Activated gamma-delta T cell (primary cell): ENCODE results near the gene BTBD7.
A peak's percentile ranks its signal among the peaks of the same experiment; 100 is the strongest.
"Not testable (repeated sequence)": the region's sequence is repeated elsewhere in the genome, so short reads cannot be mapped to it uniquely, and the experiment has no call there.

Source experiments
- DNase-seq: peaks from one replicate; lab custom pipeline; 2025; lab: John Stamatoyannopoulos, UW
- total RNA-seq, 2 donors: gene quantifications; one replicate each; lab custom pipeline; 2026; lab: John Stamatoyannopoulos, UW

BTBD7 gene, protein sequence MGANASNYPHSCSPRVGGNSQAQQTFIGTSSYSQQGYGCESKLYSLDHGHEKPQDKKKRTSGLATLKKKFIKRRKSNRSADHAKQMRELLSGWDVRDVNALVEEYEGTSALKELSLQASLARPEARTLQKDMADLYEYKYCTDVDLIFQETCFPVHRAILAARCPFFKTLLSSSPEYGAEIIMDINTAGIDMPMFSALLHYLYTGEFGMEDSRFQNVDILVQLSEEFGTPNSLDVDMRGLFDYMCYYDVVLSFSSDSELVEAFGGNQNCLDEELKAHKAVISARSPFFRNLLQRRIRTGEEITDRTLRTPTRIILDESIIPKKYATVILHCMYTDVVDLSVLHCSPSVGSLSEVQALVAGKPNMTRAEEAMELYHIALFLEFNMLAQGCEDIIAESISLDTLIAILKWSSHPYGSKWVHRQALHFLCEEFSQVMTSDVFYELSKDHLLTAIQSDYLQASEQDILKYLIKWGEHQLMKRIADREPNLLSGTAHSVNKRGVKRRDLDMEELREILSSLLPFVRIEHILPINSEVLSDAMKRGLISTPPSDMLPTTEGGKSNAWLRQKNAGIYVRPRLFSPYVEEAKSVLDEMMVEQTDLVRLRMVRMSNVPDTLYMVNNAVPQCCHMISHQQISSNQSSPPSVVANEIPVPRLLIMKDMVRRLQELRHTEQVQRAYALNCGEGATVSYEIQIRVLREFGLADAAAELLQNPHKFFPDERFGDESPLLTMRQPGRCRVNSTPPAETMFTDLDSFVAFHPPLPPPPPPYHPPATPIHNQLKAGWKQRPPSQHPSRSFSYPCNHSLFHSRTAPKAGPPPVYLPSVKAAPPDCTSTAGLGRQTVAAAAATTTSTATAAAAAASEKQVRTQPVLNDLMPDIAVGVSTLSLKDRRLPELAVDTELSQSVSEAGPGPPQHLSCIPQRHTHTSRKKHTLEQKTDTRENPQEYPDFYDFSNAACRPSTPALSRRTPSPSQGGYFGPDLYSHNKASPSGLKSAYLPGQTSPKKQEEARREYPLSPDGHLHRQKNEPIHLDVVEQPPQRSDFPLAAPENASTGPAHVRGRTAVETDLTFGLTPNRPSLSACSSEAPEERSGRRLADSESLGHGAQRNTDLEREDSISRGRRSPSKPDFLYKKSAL
- 45.9 to 46.9 reads per million in 2 donors for total RNA-seq

DNA sequence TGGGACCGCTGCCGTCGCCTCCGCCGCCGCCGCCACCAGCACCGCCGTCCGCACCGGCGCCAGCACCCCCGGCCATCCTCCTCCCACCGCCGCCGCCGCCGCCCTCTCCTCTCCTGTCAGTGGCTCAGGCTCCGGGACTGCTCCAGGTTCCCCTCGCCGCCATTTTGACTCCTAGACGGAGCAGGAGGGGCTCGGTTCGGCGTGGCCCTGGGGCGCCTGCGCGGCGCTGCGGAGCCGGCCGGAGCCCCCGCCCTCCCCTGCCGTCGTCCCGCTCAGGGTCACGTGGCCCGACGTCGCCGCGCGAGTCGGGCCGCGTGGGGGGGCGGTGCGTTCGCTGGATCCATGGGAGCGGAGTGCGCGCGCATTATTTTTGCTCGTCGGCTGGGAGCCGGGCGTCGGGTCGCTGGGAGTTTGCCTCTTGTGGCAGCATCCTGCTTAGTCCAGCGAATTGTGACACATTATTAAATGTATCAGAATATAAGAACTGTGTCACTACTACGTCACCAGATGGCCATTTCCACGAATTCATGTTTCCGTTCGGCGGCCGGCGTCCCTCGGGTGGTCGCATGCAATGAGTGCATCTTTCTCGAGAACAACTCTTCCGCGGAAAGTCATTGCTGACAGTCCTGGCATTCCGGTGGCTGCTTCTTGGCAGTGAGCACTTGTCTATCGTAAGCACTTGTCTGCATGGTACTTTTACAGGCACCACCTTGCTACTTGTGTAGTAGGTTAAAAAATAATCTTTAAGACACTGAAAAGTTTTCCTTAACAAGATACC is at the start of gene BTBD7:
TSS of gene BTBD7 (minus strand) at position 184 of the 778 bp plus-strand sequence. CDS start 36,985 bp downstream, outside the sequence.
- peak; percentile 93 for DNase-seq

DNA sequence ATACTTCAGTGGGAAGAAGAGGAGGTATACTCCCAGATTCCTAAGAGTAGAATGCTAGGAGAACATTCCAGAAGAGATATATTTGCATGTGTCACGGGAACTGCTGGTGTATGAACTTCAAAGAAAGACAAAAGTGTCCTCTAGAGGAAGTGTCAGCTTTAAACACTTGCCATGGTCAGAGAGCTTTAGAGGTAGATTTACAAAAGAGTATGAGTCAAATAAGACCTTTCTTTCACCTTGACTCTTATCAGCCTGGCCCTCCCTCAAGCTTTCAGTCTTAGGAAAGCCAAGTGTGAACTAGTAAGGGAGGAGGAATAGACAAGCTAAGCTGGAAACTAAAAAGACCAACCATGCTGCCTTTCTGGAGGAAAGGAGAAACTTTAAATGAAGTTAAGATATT is 48.8 kb upstream of the BTBD7 start:
- DNase-seq: no peak

DNA sequence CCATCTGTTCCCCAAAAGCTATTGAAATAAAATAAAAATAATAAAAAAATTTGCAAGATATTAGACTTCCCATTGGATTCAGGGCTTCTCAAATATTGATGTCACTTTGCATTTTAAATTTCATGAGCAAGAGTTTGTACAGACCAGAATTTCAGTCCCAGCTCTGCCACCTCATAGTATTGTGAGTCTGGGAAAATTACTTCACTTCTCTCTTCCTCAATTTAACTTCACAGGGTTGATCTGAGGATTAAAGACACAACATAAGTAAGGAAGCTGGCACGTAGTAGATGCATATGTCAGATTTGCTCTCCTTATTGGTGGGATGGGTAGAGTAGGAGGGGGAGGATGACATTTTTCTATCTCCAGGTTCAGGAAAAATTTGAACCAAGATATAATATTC is 47.0 kb upstream of the BTBD7 start:
- DNase-seq: no peak

DNA sequence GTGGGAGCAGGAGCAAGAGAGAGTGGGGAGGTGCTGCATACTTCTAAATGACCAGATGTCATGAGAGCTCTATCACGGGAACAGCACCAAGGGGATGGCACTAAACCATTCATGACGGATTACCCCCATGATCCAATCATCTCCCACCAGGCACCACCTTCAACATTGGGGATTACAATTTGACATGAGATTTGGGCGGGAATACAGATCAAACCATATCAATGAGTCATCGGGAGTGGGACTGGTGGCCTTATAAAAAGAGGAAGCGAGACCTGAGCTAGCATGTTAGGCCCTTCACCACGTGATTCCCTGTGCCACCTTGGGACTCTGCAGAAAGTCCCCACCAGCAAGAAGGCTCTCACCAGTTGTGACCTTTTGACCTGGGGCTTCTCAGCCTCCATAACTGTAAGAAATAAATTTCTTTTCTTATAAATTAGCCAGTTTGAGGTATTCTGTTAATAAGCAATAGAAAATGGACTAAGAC is 42.9 kb upstream of the BTBD7 start:
- DNase-seq: no peak

DNA sequence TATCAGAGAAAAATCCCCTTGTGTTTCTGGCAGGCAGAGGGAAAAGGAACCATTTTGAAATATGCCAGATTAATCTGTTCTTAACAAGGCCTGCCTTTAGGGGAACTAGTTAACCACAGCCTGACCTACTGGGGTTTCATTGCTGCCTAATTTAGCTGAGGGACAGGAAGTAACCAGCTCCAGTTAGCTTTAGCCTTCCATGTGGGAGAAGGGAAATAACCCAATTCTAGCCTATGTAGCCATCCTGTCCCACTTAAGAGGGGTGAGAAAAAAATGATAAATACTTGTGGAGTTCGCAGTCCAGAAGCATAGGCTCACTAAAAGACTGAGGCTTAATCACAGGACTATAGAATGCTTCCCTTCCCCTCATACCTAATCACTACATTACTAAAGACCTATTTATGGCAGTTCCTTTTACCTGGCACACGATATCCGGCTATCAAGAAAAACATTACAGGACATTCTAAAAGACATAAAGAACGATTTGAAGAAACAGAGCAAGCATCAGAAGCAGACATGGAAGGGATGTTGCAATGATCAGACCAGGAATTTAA is 37.0 kb upstream of the BTBD7 start:
- no peak for DNase-seq

DNA sequence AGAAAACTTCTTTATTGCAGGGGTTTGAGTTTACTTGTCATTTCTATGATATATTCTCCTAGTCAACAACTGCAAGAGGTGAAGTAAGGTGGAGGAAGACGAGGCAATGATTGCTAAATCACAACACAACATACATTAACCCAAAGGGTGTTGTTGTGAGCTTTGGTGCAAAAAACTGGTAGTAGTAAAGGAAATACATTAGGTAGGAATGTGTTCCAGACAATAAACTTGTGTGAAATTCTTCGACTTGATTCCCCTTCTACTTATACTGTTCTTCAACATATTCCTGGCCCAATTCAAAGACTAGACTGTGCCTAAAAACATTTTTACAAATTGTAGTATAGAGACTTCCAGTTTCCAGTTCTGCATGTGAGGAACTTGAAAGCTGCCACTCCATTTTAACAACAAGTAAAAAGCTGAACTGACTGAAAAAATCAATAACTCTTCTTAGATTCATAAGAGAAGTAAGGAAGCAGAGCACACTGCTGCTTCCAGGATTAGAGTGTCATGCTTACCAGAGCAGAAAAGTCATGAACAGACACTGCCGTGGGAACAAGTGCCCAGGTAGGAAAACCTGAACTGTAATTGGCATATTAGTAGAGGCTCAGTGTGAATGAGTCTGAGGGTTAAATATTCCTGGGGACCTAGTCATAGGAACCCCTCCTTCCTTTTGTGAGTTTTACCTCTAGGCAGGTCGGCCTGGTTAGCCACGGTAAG is 36.3 kb upstream of the BTBD7 start:
- no peak for DNase-seq

DNA sequence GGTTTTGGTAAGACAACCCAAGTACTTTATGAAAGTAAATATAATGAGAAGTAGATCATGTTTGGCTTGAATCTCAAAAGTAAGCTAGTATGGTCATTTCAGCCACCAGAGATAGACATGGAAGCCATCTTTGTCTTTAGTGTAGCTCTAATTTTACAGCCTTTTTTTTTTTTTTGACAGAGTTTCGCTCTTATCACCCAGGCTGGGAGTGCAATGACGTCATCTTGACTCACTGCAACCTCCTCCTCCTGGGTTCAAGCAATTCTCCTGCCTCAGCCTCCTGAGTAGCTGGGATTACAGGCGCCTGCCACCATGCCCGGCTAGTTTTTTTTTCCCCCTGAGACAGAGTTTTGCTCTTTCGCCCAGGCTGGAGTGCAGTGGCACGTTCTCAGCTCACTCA is 22.0 kb upstream of the BTBD7 start:
- DNase-seq: not testable (repeated sequence)

DNA sequence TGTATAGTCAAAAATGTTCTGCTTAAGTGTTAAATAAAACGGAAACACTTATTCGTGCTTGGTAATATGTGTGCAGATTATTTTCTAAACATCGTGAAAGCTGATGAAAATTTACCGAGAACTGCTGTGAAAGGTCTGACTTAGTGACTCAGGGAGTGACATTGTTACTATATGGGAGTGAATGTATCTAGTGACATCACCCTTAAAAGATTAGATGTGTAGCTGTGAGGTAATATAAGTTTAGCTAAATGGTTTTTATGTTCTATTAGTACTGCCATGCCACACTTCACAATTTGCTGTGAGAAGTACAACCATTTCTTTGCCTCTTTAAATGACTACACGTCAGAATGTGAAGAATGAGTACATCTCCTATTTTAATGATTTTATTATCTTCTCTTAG is 15.5 kb upstream of the BTBD7 start:
- no peak for DNase-seq

DNA sequence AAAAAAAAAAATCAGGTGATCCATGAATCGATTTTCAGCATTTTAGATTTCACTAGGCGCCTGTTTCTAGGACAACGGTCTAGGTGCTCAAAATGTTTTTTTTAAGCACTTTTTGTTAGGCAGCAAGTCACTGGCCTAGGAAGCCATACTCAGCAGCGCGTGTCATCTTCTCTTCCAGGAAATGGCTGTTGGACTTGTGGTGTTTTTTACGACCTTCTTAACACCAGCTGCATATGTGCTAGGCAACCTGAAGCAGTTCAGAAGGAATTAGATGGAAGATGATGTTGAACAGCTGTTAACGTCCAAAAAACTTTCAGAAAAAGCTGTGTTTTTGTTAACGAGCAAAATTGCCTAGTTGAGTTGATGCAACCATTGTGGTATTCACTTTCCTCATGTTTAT is 15.0 kb upstream of the BTBD7 start:
- no peak for DNase-seq

DNA sequence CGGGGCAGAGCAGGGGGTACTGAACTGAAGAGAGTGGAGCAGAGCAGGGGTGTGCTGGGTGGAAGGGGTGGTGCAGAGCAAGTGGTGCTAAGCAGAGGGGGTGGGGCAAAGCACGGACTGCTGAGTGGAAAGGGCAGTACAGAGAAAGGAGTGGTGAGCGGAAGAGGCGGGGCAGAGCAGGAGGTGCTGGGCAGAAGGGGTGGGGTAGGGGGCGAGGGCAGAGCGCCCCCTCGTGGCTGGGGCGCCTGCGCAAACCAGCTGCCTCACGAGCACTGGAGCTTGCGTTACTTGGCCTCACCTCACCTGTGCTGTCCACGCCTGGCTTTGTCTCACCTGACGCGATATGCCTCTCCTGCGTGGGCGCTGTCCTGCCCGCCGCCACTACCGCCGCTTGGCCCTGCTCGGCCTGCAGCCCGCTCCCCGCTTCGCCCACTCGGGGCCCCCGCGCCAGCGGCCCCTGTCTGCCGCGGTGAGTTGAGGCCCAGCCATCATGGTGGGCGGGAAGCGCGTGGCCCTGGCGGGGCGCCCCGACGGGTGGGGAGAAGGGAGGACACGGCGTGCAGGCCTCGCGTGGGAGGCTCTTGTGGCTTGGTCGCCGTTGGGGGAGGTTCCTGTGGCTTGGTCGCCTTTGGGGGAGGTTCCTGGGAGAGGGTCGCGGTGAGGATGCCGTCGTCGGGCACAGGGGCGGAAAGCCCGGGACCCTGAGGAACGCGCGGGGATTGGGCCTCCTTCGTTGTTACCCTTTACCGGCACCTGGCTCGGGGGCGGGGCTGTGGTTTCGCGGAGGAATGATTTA is 14.3 kb upstream of the BTBD7 start, which contains the start of gene COX8C:
TSS of gene COX8C (plus strand) at position 257 of the 796 bp plus-strand sequence. CDS start at position 344, 87 bp downstream.
- DNase-seq: no peak

DNA sequence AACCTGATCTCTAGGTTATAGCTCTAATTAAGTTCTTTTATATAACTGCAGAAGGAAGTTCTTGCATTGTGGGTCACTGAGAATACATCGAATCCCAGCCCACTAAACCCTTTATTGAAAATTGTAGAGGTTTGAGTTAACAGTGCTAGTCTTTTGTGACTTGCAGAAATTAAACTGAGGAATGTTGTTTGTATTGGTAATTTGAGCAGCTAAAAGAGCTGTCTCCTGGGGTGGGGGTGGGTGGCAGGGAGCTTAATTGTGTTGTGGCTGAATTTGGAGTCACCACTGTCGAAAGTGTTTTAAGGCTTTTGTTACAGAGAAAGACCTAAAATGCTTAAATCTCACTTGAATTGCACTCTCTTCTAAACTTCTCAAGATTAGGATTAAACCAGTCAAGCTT is 11.0 kb upstream of the BTBD7 start:
- DNase-seq: no peak

DNA sequence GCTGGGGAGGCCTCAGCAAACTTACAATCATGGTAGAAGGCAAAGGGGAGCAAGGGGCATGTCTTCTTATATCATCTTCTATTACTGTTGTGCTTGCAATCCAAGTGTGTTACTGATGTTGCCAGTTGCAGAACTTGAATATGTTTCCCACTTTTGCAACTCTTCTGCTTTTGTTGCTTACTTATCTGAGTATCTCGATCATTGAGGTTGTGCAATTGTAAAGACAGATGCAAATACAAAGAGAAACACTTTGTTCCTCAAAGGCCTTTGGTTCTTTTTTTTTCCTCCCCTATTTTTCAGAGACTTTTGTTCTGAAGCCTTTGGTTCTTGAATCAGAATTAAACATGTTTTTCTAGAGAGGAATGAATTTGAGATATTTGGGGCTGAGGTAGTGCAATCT is 10.4 kb upstream of the BTBD7 start:
- no peak for DNase-seq

DNA sequence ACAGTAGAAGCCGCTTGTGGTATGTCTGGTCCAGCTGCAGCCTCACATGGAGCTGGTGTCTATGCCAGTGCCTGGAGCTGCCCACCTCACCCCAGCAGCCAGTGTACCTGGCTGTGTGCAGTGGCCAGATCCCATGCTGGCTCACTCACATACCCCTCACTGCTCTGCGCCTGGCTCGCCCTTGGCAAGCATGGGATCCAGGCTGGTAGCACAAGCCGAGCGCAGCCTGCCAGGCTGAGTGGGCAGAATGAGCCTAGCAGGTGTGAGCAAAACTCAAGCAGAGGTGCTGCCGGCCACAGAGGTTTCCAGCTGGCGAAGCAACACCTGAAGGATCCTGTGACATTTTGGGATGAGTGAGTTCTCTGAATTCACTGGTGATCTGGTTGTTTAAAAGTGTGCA is 5.0 kb upstream of the BTBD7 start:
- DNase-seq: no peak

DNA sequence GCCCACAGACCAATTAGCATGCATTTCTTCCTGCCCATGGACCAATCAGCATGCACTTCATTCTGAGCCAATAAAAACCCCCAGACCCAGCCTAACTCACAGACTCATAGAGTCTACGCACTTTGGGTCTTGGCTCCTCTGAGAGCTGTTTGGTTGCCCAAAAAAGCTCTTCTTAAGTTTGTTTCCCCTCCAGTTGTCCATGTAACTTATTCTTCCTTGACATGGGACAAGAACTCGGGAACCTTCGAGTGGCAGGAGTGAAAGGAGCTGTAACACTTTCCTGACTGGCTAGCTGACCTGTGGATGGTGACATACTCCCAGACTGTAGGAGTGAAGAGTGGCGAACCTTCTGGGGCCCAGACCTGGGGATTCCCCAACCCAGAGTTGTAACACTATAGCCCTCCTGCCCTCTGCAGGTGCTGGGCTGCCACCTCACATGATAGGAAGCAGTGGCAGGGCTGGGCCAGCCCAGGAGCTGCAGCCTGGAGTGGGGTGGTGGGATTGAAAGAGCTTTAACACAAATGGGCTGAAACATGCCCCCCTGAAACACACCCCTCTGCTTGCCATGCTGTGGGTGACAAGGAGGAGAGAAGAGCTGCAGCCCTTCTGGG is 4.4 kb upstream of the BTBD7 start:
- DNase-seq: no peak

DNA sequence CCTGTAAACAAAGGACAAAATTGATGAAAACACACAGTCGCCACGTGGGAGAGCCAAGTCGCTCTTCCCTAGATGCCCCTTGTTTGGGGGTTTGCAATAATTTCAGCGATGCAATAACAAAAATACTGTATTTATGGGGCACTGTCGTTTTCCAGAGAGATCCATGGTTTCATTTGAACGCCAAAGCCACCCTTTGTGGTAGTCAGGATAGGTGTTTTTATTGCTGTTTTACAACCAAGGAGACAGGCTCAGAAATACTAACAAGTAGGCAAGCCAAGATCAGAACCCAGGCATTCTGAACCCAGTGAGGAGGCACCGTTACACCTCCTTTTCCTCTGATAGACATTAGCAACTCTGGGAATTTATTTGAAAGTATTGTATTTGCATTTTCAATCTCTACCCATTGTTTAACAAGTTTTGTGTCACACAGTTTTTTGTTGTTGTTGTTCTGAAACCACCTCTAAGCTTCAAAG is 831 bp upstream of the BTBD7 start:
- DNase-seq: no peak

DNA sequence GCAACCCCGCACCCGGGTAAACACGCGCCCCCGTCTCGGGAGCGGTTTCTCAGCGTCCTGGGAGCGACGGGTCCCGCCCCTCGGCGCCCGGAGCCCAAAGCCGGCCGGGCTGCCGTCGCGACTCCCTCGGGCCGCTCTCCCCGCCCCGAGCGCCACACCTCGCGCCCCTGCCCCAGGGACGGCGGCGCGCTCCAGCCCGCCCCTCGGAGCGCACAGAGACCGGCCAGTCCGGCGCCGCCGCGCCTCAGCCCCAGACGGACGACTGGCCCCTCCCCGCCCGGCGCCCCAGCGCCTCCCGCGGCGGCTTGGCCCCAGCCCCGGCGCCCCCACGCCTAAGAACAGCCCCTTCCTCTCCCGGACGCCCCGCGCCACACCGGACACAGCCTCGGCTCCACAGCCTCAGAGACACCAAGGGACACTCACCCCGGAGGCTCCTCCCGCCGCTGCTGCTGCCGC is 411 bp downstream of the BTBD7 start:
- DNase-seq: no peak

DNA sequence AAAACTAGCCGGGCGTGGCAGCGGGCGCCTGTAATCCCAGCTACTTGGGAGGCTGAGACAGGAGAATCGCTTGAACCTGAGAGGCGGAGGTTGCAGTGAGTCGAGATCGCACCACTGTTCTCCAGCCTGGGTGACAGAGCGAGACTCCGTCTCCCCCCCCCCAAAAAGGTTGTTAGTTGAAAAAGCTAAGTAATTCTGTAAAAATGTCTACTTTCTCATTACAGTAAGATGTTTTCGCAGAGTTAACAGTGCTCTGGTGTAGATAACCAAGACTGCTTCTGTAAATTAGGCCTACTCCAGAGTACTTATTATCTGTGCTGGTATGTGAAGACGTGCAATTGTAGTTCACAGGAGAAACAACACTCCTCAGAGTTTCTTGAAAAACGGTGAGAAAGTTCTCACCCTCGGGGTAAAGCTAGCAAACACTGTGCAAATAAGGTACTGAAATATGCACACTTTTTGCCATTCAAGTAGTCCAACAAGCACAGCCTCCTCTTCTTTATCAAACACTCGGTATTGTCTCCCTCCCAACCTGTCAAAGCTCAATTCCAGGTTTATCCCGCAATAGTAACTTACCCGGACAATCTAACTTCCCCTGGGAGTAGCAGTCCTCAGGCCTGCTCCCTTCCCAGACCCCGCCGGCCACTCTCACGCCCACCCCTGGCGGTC is 974 bp downstream of the BTBD7 start:
- DNase-seq: no peak

DNA sequence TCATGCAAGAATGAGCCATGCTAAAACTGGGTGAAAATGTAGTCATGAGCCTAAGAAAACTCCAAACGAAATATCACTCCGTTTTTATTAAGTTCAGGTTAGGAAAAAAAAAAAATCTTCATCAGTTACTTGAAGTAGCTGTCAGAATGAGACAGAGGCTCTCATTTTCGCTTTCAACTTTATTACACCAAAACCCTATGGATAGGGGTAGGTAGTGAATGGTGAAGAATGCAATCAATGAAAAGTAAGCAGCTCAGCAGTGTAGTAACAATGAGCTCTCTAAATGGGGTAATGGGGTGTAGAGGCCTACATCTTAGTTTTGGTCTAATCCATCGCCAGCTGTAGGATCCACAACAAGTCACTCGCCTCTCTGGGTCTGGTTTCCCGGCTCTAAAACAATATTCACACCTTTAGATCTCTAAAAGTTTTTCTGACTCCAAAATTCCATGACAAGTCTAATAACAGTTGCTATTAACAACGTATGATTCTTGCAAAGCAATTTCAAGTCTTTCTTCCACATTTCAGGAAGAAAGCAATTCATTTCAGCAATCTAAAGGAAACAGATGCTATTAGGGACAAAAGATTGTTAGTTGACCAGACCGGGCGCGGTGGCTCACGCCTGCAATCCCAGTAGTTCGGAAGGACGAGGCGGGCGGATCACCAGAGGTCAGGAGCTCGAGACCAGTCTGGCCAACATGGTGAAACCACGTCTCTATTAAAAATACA is 1.7 kb downstream of the BTBD7 start:
- DNase-seq: no peak
